Kidney epithelial cell (primary cell): ENCODE results near the gene RNU1-3. TPM values are rescaled to one million over a fixed set of nuclear protein-coding genes. Genes with fewer than 3 reads are reported as not detected.

ENCODE experiments used
- DNase-seq: peaks from one replicate; pipeline ENCODE4 v3.0.0-alpha.2; 2010; ENCODE audit warnings: low read depth
- H3K27me3 ChIP-seq: 2 replicates; pipeline ENCODE4 v1.6.0; 2011; ENCODE audit warnings: low read length; ENCODE audit not compliant: control insufficient read depth, insufficient read depth
- H3K36me3 ChIP-seq: 2 replicates; pipeline ENCODE4 v1.5.1; 2011; ENCODE audit warnings: low read length; ENCODE audit not compliant: control insufficient read depth, insufficient read depth
- H3K4me3 ChIP-seq: 2 replicates; pipeline ENCODE4 v1.5.1; 2011; ENCODE audit warnings: low read depth, mild to moderate bottlenecking, control low read depth, low read length
- CTCF ChIP-seq: IDR thresholded peaks from 2 replicates; pipeline ENCODE4 v1.5.1; 2011; ENCODE audit warnings: mild to moderate bottlenecking, moderate library complexity, low read length, control low read depth, inconsistent platforms; ENCODE audit not compliant: insufficient read depth, poor library complexity, severe bottlenecking
- total RNA-seq: library from RNA; depleted of rRNA; stranded (reverse); fragments of >200 nt; gene quantifications from 2 replicates; pipeline ENCODE4 v1.2.3, GENCODE V29; 2015

RNU1-3 gene
- total RNA-seq, 1 donor from 2014 or later: under 0.01 TPM

DNA sequence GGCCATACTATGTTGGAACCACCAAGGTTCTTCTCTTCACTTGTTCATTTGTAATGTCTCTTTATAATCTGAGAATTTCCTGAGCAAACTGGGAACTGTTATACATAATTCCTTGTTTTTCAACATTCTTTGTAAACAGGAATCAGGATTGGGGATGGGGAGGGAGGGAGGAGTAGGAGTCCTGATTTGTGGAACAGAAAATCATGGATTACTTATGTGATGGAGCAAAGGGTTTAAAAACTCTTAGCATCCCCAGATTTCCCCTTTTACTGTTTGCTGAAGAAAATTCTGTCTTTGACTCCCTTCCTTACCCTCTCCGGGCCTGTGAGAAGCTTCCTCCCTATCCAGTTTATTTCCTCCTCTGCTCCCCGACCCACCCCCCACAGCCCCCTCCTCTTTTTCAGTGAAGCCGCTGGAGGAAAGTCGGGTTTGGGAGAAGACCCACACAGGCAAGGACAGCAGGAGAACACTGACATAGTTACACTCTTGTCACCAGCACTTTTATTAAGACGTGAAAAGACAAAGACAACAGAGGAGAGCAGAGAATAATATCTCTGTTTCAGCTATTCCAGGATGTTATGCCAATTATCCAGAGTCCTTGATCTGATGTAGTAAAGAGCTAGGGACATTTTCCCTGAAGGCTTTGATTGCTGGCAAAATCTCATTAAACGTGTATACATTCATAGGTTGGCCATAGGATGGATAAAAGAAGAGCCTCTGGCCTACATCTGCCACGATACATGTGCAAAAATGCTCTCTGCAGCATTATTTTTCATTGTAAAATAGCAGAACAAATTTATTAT is 48.8 kb downstream of the RNU1-3 start:
- Histone ChIP-seq H3K36me3 (peaks cover 2% of the 10 kb centered on the region), H3K27me3 (no peaks in the 10 kb centered on the region), H3K4me3 (no peak overlapping the region)
- DNase-seq: no peak
- no peak for TF ChIP-seq CTCF

DNA sequence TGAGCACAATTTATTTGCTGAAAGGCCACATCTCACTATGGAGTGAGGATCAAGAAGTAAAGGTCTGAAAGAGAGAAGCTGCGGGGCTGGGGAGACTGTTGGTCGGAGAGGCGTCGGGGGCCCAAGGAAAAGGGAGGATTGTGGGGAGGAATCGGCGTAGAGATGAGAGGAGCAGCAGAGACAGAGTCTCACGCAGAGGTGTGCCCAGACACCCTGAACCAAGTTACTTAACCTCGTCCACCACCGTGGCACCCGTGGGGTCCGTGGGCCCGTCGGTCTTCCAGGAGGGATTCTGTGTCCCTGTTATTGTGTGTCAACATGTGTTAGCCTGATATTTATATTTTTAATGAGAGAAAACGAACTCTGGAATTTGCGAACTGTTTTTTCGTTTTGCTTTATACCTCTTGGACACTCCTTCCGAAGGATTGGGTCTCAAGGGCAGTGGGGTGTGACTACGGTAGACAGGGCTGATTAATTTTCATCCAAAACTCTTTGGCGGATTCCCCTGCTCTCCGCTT is 49.6 kb downstream of the RNU1-3 start:
- TF ChIP-seq CTCF: no peak
- Histone ChIP-seq H3K27me3 (no peaks in the 10 kb centered on the region), H3K36me3 (peaks cover 2% of the 10 kb centered on the region), H3K4me3 (no peak overlapping the region)
- DNase-seq: no peak

Other genes starting within 250 kb of the RNU1-3 start
- not detected in 2 replicates for gene SPATA21, start 229.5 kb downstream of the RNU1-3 start, total RNA-seq
- 135 and 145 TPM in 2 replicates for gene NECAP2, start 226.2 kb downstream of the RNU1-3 start, total RNA-seq
- under 0.01 TPM in 2 replicates for gene RNU1-1, start 152.7 kb downstream of the RNU1-3 start, total RNA-seq
- gene NBPF1, start 53.4 kb downstream of the RNU1-3 start, total RNA-seq: 50.3 and 50.6 TPM in 2 replicates
- under 0.01 TPM in 2 replicates for gene RNU1-4, start 73.6 kb upstream of the RNU1-3 start, total RNA-seq
- gene RNU1-2, start 229.0 kb upstream of the RNU1-3 start, total RNA-seq: under 0.01 TPM in 2 replicates